ENCODE data around the gene DNASE2B. TPM values are rescaled to one million over a fixed set of nuclear protein-coding genes. Genes with fewer than 3 reads are reported as not detected.

The DNASE2B gene
- total RNA-seq, 2 experiments from 2014 or later: not detected

DNA sequence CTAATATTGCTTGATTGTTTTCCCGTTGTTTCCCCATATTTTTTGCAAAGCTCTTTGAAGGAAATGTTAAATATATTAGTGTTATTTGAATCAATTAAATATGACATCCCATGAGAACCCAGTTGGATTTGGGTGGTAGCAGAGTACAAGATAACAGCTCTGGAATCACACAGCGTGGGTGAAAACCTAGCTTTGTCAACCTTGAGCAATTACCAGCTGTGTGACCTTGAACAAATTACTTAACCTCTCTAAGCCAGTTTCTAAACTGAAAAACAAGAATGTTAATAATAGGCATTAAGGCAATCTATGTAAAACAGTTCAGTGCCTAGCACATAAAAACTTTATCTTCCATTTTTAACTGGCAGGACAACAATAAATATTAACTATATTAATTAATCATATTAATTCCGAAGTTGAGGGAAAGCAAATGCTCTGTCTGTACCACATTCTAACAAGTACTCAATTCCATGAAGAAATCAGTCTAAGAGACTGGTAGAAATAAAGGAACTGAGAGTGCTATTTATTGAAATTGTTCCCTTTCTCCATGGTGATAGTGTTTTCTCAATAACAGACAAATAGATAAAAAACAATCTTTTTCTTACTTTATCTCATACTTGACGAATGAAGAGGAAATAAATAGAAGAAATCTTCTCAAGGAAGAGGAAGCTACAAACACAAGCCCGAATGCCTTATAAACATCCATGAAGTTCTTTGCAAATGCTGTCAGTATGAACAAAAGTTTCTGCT is 27.0 kb downstream of the DNASE2B start:
- intact Hi-C loops (cut with micrococcal nuclease): no loop called here
- DNase-seq (no peak), ATAC-seq (no peak)
- ChIA-PET CTCF (interaction anchor here (1.6 kb wide), 1 partner anchor 18 kb away, joined by 3 read pairs; no protein-coding TSS in a partner anchor), POLR2A (no interaction called here)
- no peaks in the 10 kb centered on the region for H3K4me1 Mint-ChIP-seq (ENCODE audit: low read depth)
- peaks cover 8% of the 10 kb centered on the region for H3K9me3 Mint-ChIP-seq
- TF ChIP-seq, protein P1, sequence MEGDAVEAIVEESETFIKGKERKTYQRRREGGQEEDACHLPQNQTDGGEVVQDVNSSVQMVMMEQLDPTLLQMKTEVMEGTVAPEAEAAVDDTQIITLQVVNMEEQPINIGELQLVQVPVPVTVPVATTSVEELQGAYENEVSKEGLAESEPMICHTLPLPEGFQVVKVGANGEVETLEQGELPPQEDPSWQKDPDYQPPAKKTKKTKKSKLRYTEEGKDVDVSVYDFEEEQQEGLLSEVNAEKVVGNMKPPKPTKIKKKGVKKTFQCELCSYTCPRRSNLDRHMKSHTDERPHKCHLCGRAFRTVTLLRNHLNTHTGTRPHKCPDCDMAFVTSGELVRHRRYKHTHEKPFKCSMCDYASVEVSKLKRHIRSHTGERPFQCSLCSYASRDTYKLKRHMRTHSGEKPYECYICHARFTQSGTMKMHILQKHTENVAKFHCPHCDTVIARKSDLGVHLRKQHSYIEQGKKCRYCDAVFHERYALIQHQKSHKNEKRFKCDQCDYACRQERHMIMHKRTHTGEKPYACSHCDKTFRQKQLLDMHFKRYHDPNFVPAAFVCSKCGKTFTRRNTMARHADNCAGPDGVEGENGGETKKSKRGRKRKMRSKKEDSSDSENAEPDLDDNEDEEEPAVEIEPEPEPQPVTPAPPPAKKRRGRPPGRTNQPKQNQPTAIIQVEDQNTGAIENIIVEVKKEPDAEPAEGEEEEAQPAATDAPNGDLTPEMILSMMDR (IDR thresholded peaks at IDR 0.05): no peak
- H3K27ac Mint-ChIP-seq: no peak overlapping the region
- H3K4me3 Mint-ChIP-seq: no peak overlapping the region
- no peaks in the 10 kb centered on the region for H3K27me3 Mint-ChIP-seq
- no peaks in the 10 kb centered on the region for H3K36me3 Mint-ChIP-seq (ENCODE audit: low read depth)

DNA sequence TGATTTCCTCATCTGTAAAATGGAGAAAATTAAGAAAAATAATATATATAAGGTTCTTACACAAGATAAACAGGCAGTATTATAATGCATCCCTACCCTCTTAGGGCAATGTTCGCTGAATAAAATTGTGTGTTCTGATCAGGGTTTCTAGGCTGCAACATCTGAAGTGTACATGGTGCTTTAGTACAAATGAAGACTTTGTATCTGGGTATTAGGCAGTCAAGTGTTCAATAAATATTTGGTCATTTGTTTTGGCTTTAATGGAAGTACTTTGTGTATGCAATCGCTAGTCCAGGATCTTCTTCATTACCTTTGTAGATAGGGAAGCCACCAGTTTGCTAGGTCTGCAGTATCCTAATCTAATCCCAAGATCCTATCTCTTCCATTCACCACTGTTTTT is 28.1 kb downstream of the DNASE2B start:
- H3K27ac Mint-ChIP-seq: no peak overlapping the region
- no peaks in the 10 kb centered on the region for H3K27me3 Mint-ChIP-seq
- ChIA-PET POLR2A (no interaction called here), CTCF (interaction anchor here (1.6 kb wide), 1 partner anchor 521 kb away, joined by 4 read pairs; no protein-coding TSS in a partner anchor)
- ATAC-seq (no peak), DNase-seq (no peak)
- H3K36me3 Mint-ChIP-seq (ENCODE audit: low read depth): no peaks in the 10 kb centered on the region
- no peak overlapping the region for H3K4me3 Mint-ChIP-seq
- intact Hi-C loops (cut with micrococcal nuclease): no loop called here
- H3K4me1 Mint-ChIP-seq (ENCODE audit: low read depth): no peaks in the 10 kb centered on the region
- TF ChIP-seq, protein P1 (IDR thresholded peaks at IDR 0.05): no peak
- H3K9me3 Mint-ChIP-seq: peaks cover 12% of the 10 kb centered on the region

GRCh38 chr1:84427250-84428188 is 29.2 kb downstream of the DNASE2B start:
- Mint-ChIP-seq H3K27me3 (no peaks in the 10 kb centered on the region), H3K4me1 (ENCODE audit: low read depth) (no peaks in the 10 kb centered on the region), H3K36me3 (ENCODE audit: low read depth) (no peaks in the 10 kb centered on the region), H3K27ac (no peak overlapping the region), H3K4me3 (no peak overlapping the region), H3K9me3 (peaks cover 12% of the 10 kb centered on the region)
- TF ChIP-seq, protein P1 (IDR thresholded peaks at IDR 0.05): no peak
- ChIA-PET CTCF (interaction anchor here (1.6 kb wide), 1 partner anchor 522 kb away, joined by 4 read pairs; no protein-coding TSS in a partner anchor), POLR2A (no interaction called here)
- DNase-seq (no peak), ATAC-seq (no peak)
- intact Hi-C loops (cut with micrococcal nuclease): no loop called here

DNA sequence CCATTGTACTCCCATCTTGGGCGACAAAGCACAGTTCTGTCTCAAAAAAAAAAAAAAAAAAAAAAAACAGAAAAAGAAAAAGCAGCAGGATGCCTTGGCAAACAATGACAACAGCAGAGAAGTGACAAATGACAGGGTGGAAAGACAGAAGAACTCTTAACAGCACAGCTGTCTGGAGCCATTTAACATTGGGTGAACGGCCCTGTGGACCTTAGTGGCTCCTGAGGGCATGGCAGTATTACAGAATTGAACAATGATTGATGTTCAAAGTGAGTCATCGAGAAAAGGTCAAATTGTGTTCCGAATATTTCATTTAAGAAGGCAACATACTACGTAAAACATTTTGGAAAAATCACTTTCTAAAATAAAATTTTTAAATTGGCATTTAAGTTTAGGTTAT is 30.0 kb downstream of the DNASE2B start:
- CTCF ChIA-PET: no interaction called here
- intact Hi-C loops (cut with micrococcal nuclease): no loop called here
- Mint-ChIP-seq H3K4me1 (ENCODE audit: low read depth) (peaks cover 1% of the 10 kb centered on the region), H3K27ac (no peak overlapping the region), H3K4me3 (no peak overlapping the region), H3K27me3 (no peaks in the 10 kb centered on the region), H3K36me3 (ENCODE audit: low read depth) (no peaks in the 10 kb centered on the region), H3K9me3 (peaks cover 12% of the 10 kb centered on the region)
- TF ChIP-seq, protein P1 (IDR thresholded peaks at IDR 0.05): no peak
- ATAC-seq: no peak
- POLR2A ChIA-PET: no interaction called here
- DNase-seq: no peak

Measured in activated CD8-positive, alpha-beta T cell treated with anti-CD3 and anti-CD28 coated beads for 36 hours (primary cell).